Stimulated activated CD4-positive, alpha-beta T cell treated with anti-CD3 and anti-CD28 coated beads, Interleukin-1b, Interleukin-23, amount 100 ng/mL, for 48 hours (primary cell): ENCODE measurements around the gene KLHL10.
"Not testable (repeated sequence)": the region's sequence is repeated elsewhere in the genome, so short reads cannot be mapped to it uniquely, and the experiment has no call there.

Experiments
- DNase-seq: peaks from one replicate; pipeline ENCODE4 v3.0.0-alpha.2; 2020

The KLHL10 gene

GRCh38 chr17:41863074-41863848 lies 25.6 kb downstream of the KLHL10 start:
- DNase-seq = peak; percentile 31

- no peak for DNase-seq
Observed at GRCh38 chr17:41864498-41864835, 26.8 kb downstream of the KLHL10 start.

GRCh38 chr17:41864836-41865595 lies 27.4 kb downstream of the KLHL10 start, which contains the start of gene KLHL11:
TSS of gene KLHL11 (minus strand) at chr17:41865423. CDS start at chr17:41865370, 53 bp downstream.
- peak; percentile 89 for DNase-seq

GRCh38 chr17:41865596-41865893 lies 27.9 kb downstream of the KLHL10 start:
- no peak for DNase-seq

- DNase-seq = no peak
Observed at GRCh38 chr17:41868568-41868967, 30.9 kb downstream of the KLHL10 start.

- DNase-seq = no peak
Observed at GRCh38 chr17:41869426-41869825, 31.8 kb downstream of the KLHL10 start.

GRCh38 chr17:41870097-41870496 lies 32.5 kb downstream of the KLHL10 start:
- DNase-seq = no peak

- no peak for DNase-seq
Observed at GRCh38 chr17:41870627-41871026, 33.0 kb downstream of the KLHL10 start.

- no peak for DNase-seq
Observed at GRCh38 chr17:41871789-41872188, 34.2 kb downstream of the KLHL10 start.

GRCh38 chr17:41873559-41874292 lies 36.1 kb downstream of the KLHL10 start:
- no peak for DNase-seq

- DNase-seq = not testable (repeated sequence)
Observed at GRCh38 chr17:41874293-41874670, 36.7 kb downstream of the KLHL10 start.

GRCh38 chr17:41880130-41880529 lies 42.5 kb downstream of the KLHL10 start:
- DNase-seq = no peak

GRCh38 chr17:41882756-41883155 lies 45.1 kb downstream of the KLHL10 start:
- DNase-seq = no peak

- no peak for DNase-seq
Observed at GRCh38 chr17:41885733-41886132, 48.1 kb downstream of the KLHL10 start.

GRCh38 chr17:41888332-41888965 lies 50.8 kb downstream of the KLHL10 start:
- no peak for DNase-seq

GRCh38 chr17:41891135-41892020 lies 53.8 kb downstream of the KLHL10 start:
- no peak for DNase-seq

GRCh38 chr17:41892021-41892376 lies 54.4 kb downstream of the KLHL10 start:
- no peak for DNase-seq

GRCh38 chr17:41893384-41893783 lies 55.8 kb downstream of the KLHL10 start:
- DNase-seq = no peak

- no peak for DNase-seq
Observed at GRCh38 chr17:41894791-41895331, 57.2 kb downstream of the KLHL10 start.

- no peak for DNase-seq
Observed at GRCh38 chr17:41895617-41896016, 58.0 kb downstream of the KLHL10 start.

- DNase-seq = no peak
Observed at GRCh38 chr17:41896726-41897125, 59.1 kb downstream of the KLHL10 start.
